Thyroid gland (tissue), 4 donors: ENCODE data around the gene GPR78. TPM values are rescaled to one million over a fixed set of nuclear protein-coding genes. Genes with fewer than 3 reads are reported as not detected.
"Not testable (repeated sequence)": the region's sequence is repeated elsewhere in the genome, so short reads cannot be mapped to it uniquely, and the experiment has no call there.

ENCODE experiments used
- DNase-seq, 2 donors: peaks; one replicate each; pipeline ENCODE4 v3.0.0-alpha.2; 2019
- H3K27ac ChIP-seq, 3 donors: fragments of 200-600 bp; sonication (generic); 1 replicate in 2 of 3; 2 replicates in 1 of 3; pipeline ENCODE4 v1.5.1; 2016 to 2019; ENCODE audit warnings: mild to moderate bottlenecking in 1 of 3, moderate library complexity in 1 of 3
- H3K27me3 ChIP-seq: fragments of 200-600 bp; sonication (generic); one replicate; pipeline ENCODE4 v1.5.1; 2019
- H3K36me3 ChIP-seq, 2 donors: fragments of 200-600 bp; sonication (generic); one replicate each; pipeline ENCODE4 v1.5.1; 2016 to 2019
- H3K4me1 ChIP-seq, 2 donors: fragments of 200-600 bp; sonication (generic); one replicate each; pipeline ENCODE4 v1.5.1; 2017 to 2019
- H3K4me3 ChIP-seq, 3 donors: fragments of 200-600 bp; sonication (generic); replicated peaks in 1 of 3; 1 replicate in 2 of 3; 2 replicates in 1 of 3; pipeline ENCODE4 v1.5.1; 2016; ENCODE audit warnings: mild to moderate bottlenecking in 1 of 3
- H3K9me3 ChIP-seq: fragments of 200-600 bp; sonication (generic); one replicate; pipeline ENCODE4 v1.5.1; 2017
- CTCF ChIP-seq, 6 experiments: fragments of 200-600 bp in 3 of 6; fragments of 450-650 bp in 3 of 6; sonication (generic) in 3 of 6; IDR thresholded peaks; one replicate each; pipeline ENCODE4 v1.5.1; 2016 to 2019; ENCODE audit warnings: antibody characterized with exemption in 6 of 6, mild to moderate bottlenecking in 2 of 6, inconsistent platforms in 1 of 6, moderate library complexity in 1 of 6
- POLR2A ChIP-seq, 2 donors: fragments of 450-650 bp; IDR thresholded peaks; one replicate each; pipeline ENCODE4 v1.6.1; 2017; ENCODE audit warnings: antibody characterized with exemption in 2 of 2, mild to moderate bottlenecking in 2 of 2, moderate library complexity in 1 of 2
- WGBS, 2 donors: methylation state at CpG; one replicate each; pipeline ENCODE4 v1.1.5; 2017; 5-methylcytosine and 5-hydroxymethylcytosine counted together
- intact Hi-C: fragments of 100-400 bp; cut with DNase I; formaldehyde crosslinking; loops from one replicate; pipeline ENCODE4 v1.15.1; 2023
- total RNA-seq, 4 donors: library from RNA; depleted of rRNA; stranded (reverse); fragments of >200 nt; gene quantifications; one replicate each; pipeline ENCODE4 v1.2.3, GENCODE V29; 2016

Gene GPR78
- total RNA-seq, 4 donors from 2014 or later = not detected

- WGBS, 2 donors = 90 to 94% methylated on average over 17 to 25 of the region's 28 CpGs
- Histone ChIP-seq H3K27ac (no peak overlapping the region), H3K9me3 (no peaks in the 10 kb centered on the region), H3K4me3 (no peak overlapping the region), H3K36me3 (no peaks in the 10 kb centered on the region), H3K4me1 (no peaks in the 10 kb centered on the region), H3K27me3 (no peaks in the 10 kb centered on the region)
- no peak for TF ChIP-seq POLR2A (IDR thresholded peaks at IDR 0.05)
- TF ChIP-seq CTCF (IDR thresholded peaks at IDR 0.05) = no peak
- no peak for DNase-seq
- intact Hi-C loops = no loop called here
Measured at GRCh38 chr4:8618961-8619720, 38.9 kb downstream of the GPR78 start.

- H3K27me3 ChIP-seq, DNase-seq, H3K9me3 ChIP-seq, H3K27ac ChIP-seq, H3K36me3 ChIP-seq, intact Hi-C loops, H3K4me3 ChIP-seq, H3K4me1 ChIP-seq: not testable (repeated sequence)
- 90% methylated on average over 9 of the region's 14 CpGs; no CpG with 5 or more reads in 1 of the 2 donors for WGBS, 2 donors
Measured at GRCh38 chr4:8621135-8621534, 40.9 kb downstream of the GPR78 start.

- no CpG with 5 or more reads among the region's 29 CpGs for WGBS, 2 donors
- intact Hi-C loops = not testable (repeated sequence)
Measured at GRCh38 chr4:8624601-8625272, 44.5 kb downstream of the GPR78 start.

GRCh38 chr4:8630240-8630905 is 50.2 kb downstream of the GPR78 start:
- intact Hi-C loops, H3K27ac ChIP-seq, H3K9me3 ChIP-seq, H3K36me3 ChIP-seq, H3K4me3 ChIP-seq, DNase-seq, H3K4me1 ChIP-seq, H3K27me3 ChIP-seq: not testable (repeated sequence)
- WGBS, 2 donors = no CpG with 5 or more reads among the region's 29 CpGs

More at GRCh38 chr4:8624601-8625272, 44.5 kb downstream of the GPR78 start:
- H3K36me3 ChIP-seq, DNase-seq, H3K9me3 ChIP-seq, H3K4me1 ChIP-seq, H3K4me3 ChIP-seq, H3K27me3 ChIP-seq, H3K27ac ChIP-seq: not testable (repeated sequence)

GRCh38 chr4:8631896-8632295 is 51.7 kb downstream of the GPR78 start:
- intact Hi-C loops, H3K27me3 ChIP-seq, H3K9me3 ChIP-seq, H3K4me3 ChIP-seq, H3K27ac ChIP-seq, H3K4me1 ChIP-seq, DNase-seq, H3K36me3 ChIP-seq: not testable (repeated sequence)
- WGBS, 2 donors = no CpG with 5 or more reads among the region's 6 CpGs

GRCh38 chr4:8634773-8635172 is 54.6 kb downstream of the GPR78 start:
- H3K27ac ChIP-seq, H3K9me3 ChIP-seq, H3K27me3 ChIP-seq, DNase-seq, H3K4me1 ChIP-seq, intact Hi-C loops, H3K36me3 ChIP-seq, H3K4me3 ChIP-seq: not testable (repeated sequence)
- WGBS, 2 donors = 66 to 78% methylated on average over 7 of the region's 11 CpGs

GRCh38 chr4:8635897-8636554 is 55.8 kb downstream of the GPR78 start:
- H3K9me3 ChIP-seq, H3K36me3 ChIP-seq, DNase-seq, H3K27me3 ChIP-seq, H3K4me1 ChIP-seq, H3K4me3 ChIP-seq, H3K27ac ChIP-seq, intact Hi-C loops: not testable (repeated sequence)
- no CpG with 5 or more reads among the region's 29 CpGs for WGBS, 2 donors

Other genes starting within 250 kb of the GPR78 start
- 10 to 100 TPM; 28.2 to 61.8 (median 47.7) TPM for gene ACOX3, start 139.7 kb upstream of the GPR78 start, total RNA-seq
- 10 to 100 TPM; 36.4 to 56.4 (median 43.9) TPM for gene TRMT44, start 139.6 kb upstream of the GPR78 start, total RNA-seq
- gene CPZ, start 12.4 kb downstream of the GPR78 start, total RNA-seq = 10 to 100 TPM in 1 of 4 donors, 1 to 10 TPM in 3; 4.1 to 12.9 (median 6.5) TPM